ENCODE results near the gene MYO1F.

- TF ChIP-seq ZNF687 (IDR thresholded peaks at IDR 0.05) (no peak), CTCF (IDR thresholded peaks at IDR 0.05 in 2 of 3, conservative IDR thresholded peaks at IDR 0.05 in 1 of 3; ENCODE audit: control insufficient read depth in 2 of 3, extremely low read depth in 1 of 3, insufficient read depth in 1 of 3, low read depth in 3 of 3, low read length in 3 of 3) (no peak), ASH2L (IDR thresholded peaks at IDR 0.05; ENCODE audit: borderline replicate concordance, low read depth) (no peak), YY1 (IDR thresholded peaks at IDR 0.05; ENCODE audit: low read depth, low read length) (no peak), MAX (IDR thresholded peaks at IDR 0.05; ENCODE audit: low read depth, low read length) (no peak), HDAC2 (IDR thresholded peaks at IDR 0.05) (no peak), EP300 (IDR thresholded peaks at IDR 0.05; ENCODE audit: borderline replicate concordance in 1 of 2, control insufficient read depth in 1 of 2, low read depth in 2 of 2, low read length in 2 of 2) (no peak), ATF2 (IDR thresholded peaks at IDR 0.05; ENCODE audit: low read length) (no peak), CREB1 (IDR thresholded peaks at IDR 0.05; ENCODE audit: low read depth) (no peak), ETV6 (conservative IDR thresholded peaks at IDR 0.05 in 1 of 2, IDR thresholded peaks at IDR 0.05 in 1 of 2; ENCODE audit: borderline replicate concordance in 1 of 2, low read depth in 1 of 2) (no peak), EZH2 (IDR thresholded peaks at IDR 0.05; ENCODE audit: borderline replicate concordance, control insufficient read depth, low read depth, low read length) (no peak), POLR2AphosphoS5 (IDR thresholded peaks at IDR 0.05; ENCODE audit: low read length) (no peak), BCLAF1 (IDR thresholded peaks at IDR 0.05) (no peak)
Observed at GRCh38 chr19:8596168-8596567, 18.9 kb upstream of the MYO1F start.
